ENCODE data around the gene PRR33.

The PRR33 gene

DNA sequence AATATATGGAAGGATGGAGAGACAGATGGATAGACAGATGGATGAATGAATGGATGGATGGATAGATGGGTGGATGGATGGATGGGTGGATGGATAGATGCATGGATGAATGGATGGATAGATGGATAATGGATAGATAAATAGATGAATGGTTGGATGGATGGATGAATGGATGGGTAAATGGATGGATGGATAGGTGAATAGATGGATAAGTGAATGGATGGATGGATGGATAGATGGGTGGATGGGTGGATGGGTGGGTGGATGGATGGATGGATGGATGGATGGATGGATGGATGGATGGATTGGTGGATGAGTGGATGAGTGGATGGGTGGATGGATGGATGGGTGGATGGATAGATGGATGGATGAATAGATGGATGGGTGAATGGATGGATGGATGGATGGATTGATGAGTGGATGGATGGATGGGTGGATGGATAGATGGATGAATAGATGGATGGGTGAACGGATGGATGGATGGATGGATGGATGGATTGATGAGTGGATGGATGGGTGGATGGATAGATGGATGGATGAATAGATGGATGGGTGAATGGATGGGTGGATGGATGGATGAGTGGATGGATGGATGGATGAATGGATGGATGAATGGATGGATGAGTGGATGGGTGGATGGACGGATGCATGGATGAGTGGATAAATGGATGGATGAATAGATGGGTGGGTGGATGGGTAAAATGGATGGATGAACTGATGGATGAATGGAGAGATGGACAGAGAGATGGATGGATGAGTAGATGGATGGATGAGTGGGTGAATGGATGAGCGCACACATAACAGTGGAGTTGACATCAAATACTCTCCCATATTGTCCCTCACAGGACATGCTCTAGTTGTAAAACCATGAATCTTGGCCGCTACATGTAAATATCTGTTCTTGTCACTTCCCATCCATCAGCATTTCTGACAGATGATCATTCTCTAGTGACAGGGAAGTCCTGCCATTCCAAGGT, 30.0 kb downstream of the PRR33 start:
- no peak for DNase-seq

DNA sequence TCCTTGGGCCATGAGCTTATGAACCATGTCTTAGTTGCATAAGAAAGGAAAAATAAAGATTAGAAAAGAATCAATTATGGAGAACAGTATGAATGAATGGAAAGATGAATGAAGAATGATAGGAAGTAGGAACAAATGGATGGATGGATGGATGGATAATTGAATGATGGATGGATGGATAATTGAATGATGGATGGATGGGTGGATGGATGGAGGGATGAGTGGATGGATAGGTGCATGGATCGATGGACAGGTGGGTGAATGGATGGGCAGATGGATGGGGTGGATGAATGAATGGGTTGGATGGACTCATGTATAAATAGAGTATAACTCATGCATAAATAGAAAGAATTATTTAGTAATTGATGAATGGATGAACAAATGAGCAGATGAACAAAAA, 31.6 kb downstream of the PRR33 start:
- no peak for DNase-seq

DNA sequence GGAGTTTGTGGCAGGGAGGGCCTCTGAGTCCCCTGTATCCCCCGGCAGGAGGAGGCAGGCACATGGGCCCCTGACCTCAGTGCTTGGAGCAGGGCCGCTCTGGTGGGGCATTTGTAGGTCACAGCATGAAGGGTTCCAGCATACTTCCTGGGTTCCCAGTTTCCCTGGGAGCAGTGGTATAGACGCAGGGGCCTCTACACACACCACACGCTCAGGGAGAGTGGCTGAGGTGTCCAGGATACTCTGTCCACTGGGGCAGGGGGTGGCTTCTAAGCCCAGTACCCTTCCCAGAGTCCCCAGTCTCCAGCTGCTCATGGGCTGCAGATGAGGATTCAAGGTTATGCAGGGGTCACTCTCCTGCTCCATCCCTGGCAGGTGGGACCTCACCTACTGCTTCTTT, 32.7 kb downstream of the PRR33 start:
- no peak for DNase-seq

DNA sequence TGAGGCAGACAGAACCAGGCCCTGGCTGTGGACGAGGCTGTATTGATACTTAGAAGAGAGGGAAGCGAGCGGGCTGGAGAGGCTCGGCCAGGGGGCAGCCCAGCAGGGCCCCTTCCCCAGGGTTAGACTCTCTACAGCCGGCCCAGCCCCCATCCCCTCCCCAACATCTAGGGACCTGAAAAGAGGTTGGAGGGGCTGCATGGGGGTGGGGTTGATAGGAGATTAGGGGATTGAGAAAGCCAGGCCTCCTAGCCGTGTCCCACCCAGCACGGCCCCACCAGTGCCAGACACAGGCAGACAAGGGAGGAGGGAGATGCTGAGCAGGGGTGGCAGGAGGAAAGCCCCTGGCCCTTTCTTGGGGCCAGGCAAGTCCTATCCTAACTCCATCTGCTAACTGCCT, 33.1 kb downstream of the PRR33 start:
- DNase-seq: no peak

DNA sequence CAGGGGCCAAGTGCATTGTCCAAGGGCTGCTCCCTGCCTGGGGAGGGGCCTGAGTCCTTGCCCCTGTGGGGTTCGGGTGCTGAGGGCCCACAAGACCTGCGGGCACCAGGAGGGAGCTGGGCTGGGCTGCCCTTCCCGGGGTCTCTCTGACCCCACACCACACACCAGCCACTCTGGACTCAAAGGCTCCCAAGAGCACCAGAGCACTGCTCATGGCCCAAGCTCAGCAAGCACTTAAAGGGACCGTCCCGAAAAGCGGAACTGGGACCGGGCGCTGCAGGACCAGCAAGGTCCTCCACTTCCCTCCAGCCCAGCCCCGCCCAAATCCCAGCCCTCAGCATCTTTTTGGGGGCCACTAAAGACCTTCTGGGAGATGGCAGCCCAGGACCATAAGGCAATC, 33.5 kb downstream of the PRR33 start:
- DNase-seq: no peak

DNA sequence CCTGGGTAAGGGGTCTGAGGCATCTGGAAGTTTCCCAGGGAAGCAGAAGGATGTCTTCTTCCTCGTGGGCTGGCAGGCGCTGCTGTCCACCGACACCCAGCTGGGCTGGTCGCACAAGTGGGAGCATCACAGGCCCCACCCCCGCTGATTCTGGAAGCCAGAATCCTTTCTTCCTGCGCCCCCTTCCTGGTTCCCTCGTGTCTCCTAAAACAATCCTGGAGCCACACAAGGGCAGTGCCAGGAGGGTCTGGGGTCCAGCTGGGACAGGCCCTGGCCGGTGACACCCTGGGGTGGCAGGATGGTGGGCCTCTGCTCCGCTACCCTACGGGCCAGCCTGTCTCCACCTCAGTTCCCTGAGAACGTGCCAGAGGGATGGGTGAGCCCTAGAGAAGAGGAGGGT, 34.6 kb downstream of the PRR33 start:
- DNase-seq: no peak

DNA sequence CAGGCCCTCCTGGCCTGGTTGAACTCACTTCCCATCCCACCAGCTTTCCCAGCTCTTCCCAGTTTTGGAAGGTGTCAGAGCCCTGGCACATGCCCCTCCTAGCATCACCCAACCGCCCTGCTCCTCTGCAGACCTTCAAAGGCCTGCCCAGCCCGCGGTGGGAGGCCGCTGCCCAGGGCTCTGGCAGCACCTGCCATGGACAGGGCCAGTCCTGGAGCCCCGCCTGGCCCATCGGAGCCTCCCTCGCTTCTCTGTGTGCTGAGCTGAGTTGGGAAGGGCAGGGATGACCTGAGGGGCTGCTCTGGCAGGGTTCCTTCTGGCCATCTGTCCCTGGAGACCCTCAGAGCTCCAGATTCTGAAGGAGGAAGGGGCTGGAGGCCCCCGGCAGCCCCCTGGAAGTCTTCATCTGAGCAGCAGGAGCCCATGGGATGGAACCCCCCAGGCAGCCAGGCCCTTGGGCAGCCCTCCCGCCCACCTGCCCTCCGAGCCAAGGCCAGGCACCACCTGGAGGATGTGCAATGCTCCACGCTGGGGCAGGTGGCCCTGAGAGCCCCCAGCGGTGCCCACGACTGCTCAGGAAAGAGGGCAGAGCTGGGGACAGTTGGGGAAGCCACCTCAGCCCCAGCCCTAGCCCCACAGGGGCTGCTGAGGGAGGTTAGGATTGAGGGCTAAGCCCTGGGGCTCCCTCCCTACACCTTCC, 35.2 kb downstream of the PRR33 start:
- no peak for DNase-seq

DNA sequence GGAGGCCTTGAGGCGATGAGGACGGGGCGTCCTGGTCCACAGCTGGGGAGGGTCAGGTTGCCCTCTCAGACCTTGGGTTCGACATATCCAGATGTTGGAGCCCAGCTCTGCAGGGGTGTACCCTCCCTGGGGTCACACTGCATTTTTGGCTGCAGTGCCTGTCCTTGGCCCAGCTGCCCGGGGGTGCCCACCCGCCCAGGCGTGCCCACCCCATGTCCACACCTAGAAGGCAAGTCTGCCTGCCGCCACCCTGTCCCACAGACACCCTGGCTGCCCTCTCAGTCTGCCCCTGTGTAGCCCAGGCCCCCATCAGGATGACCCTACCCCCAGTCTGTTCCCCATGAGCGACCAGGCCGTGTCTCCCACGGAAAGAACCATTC, 35.8 kb downstream of the PRR33 start:
- no peak for DNase-seq

DNA sequence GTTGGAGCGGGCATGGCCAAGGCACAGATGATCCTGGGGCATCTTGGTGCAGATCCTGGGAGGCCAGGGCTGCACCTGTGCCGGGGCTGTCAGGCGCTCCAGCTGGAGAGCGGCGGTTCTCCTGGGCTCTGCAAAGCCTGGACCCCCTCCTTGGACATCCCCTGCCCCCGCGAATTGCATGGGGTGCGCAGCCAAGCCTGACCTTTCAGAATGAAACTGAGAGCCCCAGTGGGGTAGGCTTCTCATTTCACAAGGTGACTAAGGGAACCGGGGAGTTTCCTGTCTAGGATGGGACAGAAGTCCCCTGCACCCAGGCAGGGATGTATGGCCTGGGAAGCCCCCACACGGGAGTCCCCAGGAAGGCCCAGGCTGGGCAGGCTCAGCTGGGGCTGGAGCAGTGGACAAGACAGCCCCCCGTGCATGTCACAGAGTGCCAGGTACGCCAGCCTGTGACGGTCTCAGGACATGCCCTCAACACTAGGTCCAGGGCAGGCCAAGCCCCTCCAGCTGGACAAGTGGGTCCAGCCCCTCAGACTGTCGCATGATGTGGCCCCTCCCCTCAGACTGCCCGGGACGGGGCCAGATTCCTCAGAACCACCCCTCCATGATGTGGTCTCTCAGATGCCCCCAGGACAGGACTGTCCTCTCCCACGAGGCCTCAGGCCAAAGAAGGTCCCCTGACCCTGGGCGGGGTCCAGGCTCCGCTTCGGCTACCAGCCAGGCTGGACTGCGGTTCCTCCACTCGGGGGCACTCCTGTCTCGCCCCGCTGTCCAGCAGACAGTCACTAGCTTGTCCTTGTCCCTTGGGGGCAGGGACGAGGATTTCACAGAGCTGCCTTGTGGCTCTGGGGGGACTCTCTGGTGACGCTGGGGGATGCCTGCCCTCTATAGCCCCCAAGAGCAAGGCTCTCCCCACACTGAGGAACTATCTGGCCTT, 36.5 kb downstream of the PRR33 start:
- DNase-seq: no peak

DNA sequence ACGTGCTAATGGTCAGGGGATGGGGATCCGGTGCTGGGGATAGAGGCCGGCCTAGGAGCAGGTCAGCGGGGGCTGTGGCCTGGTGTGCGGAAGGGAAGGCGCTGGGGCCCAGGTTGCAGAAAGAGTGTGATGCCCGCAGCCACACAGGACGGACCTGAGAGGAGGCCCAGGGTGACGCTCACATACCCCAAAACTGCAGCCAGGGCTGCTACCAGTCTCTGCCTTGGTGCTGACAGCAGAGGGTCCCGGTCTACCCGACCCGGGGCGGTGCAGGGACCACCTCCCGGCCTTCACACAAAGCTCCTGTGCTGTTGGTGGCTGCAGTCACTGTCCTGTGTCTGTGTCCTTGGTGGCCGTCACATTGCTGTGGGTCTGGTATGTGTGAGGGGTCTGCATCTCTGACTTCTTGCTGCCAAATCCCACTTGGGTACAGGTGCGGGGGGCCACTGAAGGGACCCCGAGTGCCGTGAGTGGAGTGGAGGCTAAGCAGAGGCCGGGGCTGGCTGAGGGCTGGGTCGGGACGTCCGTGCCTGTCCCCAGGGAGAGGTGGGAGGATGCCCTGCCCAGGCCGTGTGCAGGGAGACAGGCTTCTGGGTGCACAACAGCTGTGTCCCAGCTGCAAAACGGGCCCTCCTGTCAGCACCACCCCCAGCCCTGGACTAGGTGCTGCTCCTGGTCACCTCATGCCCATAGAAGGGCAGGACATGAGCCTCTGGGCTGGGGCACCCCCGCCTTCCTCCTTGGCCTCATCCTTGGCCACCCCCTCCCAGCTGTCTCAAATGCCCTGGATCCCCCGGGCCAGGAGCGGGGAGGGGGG, 37.4 kb downstream of the PRR33 start:
- no peak for DNase-seq

DNA sequence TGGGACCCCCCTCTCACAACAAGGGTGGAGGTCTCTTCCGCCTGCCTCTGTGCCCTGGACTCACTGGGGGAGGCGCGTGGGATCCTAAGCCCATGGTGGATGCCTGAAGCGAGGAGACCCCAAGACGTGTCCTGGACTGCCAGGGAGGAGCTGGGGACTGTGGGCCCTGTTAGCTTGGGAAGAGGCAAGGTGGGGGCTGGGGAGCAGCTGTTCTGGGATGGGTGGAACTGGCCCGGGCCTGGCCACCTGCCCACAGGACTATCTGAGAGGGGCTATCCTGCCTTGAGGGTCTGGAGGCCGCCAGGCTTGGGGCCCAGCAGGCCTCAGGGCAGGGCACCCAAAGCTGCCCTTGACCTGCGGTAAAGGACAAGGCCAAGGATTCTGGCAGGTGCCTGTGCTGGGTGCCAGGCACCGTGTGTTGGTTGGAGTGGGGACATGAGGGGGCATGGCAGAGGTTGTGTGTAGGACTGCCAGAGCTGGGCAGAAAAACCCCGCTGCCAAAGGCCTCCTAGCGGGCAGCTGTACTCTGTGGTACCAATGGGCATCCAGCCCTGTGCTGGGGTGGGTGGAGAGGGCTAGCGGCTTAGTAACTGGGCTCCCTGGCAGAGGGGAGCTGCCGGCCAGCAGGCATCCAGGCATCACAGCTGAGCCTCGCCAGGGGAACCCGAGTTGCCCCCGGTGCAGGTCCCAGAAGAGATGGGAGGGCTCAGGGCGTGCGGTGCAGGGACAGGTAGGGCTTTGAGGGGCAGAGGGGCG, 38.1 kb downstream of the PRR33 start:
- no peak for DNase-seq

DNA sequence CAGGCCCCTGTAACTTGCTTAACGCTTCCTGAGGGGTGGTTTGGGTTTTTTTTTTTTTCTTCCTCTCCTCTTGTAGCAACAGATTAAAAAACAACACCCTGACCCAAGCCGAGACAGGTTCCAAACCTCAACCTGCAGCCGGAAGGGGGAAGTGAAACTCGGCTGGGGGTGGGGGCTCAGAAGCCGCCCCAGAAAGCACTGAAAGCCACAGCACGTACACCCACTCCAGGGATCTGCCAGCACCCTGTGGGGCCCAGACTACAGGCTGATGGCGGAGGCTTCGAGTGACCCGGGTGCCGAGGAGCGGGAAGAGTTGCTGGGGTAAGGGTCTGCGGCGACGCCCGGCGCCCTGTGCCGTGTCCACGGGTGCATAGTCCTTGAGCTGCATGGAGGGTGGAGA, 38.8 kb downstream of the PRR33 start, which contains the start of gene LSP1:
TSS of gene LSP1 (plus strand) at position 208 of the 400 bp plus-strand sequence. CDS start at position 269, 61 bp downstream.
- no peak for DNase-seq

DNA sequence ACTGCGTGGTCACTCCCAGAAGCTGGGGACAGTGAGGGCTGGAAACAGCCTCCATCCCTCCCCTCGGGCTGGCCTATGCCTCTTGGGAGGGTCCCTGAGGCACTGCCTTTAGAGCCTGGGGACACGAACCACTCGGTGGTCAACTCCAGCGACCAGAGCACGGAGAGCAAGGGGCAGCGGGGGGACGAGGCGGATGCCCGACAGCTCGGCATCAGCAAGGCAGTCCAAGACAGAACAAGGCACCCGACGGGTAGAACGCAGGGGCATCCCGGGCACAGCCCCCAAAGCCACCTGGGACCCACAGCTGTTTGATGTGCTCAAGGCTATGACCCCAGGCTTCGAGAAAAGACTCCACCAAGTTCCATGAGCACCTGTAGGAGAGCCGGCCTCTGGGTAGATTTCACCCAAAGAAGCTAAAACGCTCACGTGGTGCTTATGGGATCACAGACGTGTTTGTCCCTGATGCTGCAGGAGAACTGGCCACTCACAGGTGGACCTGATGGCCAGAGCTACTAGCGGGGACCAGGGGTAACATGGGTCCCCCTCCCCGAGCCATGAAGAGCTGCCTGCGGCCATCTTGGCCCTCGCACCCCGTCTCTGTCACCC, 39.3 kb downstream of the PRR33 start:
- no peak for DNase-seq

DNA sequence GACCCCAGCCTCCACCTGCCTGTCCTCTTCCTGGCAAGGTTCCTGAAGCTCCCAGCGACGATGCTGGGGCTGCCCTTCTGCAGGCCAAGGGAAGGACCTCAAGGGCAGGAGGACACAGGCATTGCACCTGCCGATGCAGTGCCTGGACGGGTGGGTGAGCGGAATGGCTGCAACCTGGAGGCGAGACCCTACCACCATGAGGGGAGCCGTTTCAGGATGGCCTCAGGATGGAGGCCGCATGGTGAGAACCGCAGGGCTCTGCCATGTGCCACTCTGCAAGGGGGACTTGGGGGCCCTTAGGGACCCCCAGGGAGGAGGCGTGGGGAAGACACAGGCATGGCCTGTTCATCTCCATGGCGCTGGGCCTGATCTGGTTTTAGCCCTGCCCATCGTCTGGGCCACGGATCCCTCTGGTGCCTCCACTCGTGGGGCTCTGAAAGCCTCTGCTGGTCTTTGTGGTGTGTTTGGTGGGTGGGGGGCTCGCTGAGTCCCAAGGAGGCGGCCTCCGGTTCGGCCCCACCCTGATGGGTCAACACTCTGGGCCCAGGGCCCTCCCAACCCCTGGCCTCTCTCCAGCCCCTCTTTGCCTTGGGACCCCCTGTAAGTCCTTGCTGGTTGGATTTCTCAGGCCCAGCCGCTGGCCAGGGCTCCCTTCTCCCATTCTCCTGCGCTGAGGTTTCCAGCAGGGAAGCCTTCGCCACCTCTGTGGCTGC, 40.1 kb downstream of the PRR33 start:
- DNase-seq: no peak

DNA sequence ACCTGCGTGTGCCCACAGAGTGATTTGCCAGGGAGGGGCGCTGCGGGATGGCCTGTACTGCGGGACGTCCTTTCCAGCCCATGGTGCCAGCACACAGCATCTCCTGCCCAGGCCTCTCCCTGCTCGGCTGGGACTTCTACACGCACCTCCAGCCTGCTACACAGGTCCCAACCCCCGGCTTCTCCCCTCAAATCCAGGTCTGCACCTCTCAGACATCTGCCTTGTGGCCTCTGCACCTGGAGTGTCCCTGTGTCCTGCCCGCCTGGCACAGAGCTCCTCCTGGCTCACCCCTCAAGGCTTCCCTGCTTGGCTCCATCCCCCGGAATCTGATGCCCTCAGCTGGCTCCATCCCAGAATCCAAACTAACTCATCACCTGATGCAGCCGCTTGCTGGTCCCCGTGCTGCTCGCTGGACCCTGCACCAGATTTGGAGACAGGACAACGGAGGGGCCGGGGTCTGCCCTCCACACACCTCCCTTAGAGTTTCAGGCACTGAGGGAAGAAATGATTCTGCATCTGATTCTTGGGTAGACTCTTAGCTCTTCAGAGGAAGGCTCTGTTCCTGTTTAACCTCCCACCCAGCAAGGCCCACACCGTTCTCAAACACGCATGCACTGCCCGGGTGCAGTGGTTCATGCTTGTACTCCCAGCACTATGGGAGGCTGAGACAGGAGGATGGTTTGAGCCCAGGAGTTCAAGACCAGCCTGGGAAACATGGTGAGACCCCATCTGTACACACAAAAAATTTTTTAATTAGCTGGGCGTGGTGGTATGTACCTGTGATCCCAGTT, 42.9 kb downstream of the PRR33 start:
- no peak for DNase-seq

DNA sequence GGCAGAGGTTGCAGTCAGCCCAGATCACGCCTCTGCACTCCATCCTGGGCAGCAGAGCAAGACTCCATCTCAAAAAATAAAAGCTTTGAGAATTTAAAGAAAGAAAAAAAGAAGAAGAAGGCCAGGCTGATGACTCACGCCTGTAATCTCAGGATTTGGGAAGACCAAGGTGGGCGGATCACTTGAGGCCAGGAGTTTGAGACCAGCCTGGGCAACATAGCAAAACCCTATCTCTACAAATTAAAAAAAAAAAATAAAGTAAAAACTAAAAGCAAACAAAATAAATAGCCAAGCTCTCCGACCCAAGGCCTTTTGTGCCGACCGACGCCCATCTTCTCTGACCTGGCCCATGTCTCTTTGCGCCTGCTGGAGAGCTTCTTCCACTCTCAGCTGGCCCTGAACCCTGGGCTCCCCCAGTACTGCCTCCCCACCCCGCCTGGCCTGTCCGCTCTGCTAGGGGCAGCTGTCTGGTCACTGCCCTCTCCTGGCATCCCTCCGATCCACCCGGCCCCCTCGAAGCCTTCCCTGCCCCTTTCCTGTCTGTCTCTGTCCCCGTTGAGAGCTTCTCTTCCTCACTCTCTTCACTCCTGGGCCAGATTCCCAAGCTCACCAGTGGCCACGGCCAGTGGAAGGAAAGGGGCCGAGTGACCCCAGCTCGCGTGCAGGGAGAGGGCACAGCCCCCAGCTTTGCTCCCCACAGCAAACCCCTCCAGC, 43.6 kb downstream of the PRR33 start:
- DNase-seq: no peak

DNA sequence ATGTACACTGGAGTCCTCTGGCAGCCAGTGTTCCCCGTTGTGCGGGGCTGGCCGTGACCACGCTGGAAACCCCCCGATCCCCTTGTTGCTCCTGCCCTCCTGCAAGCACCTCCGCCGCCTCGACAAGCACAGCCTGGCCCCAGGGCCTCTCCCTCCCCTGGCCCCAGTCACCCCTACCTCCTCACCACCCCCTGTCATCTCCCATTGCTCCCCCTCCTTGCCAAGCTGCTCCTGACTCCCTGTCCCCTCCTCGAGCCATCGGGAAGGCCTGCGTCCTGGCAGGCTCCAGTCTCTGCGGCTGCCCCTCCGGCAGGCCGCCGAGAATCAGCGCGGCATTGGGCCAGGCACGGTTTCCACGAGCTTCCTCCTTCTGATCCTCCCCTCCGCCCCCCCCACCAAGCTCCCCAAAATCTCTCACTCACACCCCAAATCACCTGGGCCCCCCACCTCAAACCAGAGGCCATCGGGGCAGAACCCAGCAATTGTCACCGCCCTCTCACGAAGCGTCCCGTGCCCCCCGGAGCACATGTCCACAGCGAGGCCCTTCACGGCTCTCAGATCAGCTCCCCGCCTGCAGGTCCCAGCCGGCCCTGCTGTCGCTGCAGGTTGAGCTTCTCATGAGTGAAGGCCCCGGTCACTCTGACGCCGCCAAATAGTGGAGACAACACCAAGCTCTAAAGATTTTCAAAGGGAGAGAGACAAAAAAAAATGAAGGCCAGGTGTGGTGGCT, 44.5 kb downstream of the PRR33 start:
- DNase-seq: no peak

DNA sequence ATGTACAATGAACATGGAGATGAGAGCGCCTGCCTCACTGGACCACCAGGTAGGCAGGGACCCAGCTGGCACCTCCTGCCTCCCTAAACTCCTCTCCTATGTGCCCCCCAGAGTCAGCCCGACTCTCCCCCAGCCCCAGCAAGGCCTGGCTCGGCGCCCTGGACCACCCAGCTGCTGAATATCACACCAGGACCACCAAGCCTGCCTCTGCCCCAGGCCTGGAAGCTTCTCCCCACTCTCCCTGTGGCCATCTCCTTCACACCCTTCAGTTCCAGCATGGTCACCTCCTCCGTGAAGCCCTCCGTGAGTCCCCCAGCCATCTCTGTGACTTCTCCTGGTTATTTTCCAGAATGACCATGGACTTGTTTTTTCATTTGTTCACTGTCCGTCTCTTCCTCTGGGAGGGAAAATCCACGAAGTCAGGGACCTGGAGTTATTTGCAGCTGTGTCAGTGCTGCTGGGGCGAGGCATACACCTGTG, 45.2 kb downstream of the PRR33 start:
- DNase-seq: no peak

Data from eye (tissue), 1 donor.